DND-41 (cell line): ENCODE results near the gene KCNC1.

Experiments
- EZH2 ChIP-seq: IDR thresholded peaks from 3 replicates; pipeline ENCODE4 v1.6.1; 2012; ENCODE audit warnings: borderline replicate concordance, low read depth, mild to moderate bottlenecking, moderate library complexity, low read length, inconsistent platforms; ENCODE audit not compliant: severe bottlenecking
- TF ChIP-seq, protein P1 (sequence below): IDR thresholded peaks from 2 replicates; pipeline ENCODE4 v1.5.1; 2012; ENCODE audit warnings: borderline replicate concordance, low read length, moderate library complexity, mild to moderate bottlenecking; ENCODE audit not compliant: poor library complexity, severe bottlenecking; ENCODE audit errors: extremely low read depth

GRCh38 chr11:17786824-17787525 lies 52.4 kb downstream of the KCNC1 start:
- TF ChIP-seq, protein P1, sequence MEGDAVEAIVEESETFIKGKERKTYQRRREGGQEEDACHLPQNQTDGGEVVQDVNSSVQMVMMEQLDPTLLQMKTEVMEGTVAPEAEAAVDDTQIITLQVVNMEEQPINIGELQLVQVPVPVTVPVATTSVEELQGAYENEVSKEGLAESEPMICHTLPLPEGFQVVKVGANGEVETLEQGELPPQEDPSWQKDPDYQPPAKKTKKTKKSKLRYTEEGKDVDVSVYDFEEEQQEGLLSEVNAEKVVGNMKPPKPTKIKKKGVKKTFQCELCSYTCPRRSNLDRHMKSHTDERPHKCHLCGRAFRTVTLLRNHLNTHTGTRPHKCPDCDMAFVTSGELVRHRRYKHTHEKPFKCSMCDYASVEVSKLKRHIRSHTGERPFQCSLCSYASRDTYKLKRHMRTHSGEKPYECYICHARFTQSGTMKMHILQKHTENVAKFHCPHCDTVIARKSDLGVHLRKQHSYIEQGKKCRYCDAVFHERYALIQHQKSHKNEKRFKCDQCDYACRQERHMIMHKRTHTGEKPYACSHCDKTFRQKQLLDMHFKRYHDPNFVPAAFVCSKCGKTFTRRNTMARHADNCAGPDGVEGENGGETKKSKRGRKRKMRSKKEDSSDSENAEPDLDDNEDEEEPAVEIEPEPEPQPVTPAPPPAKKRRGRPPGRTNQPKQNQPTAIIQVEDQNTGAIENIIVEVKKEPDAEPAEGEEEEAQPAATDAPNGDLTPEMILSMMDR = no peak
- TF ChIP-seq EZH2 = no peak
